Measurements from ENCODE around the gene ENOX2. TPM values are rescaled to one million over a fixed set of nuclear protein-coding genes. Genes with fewer than 3 reads are reported as not detected.

The ENOX2 gene
- total RNA-seq, 1 donor from 2014 or later: 15.6 TPM

GRCh38 chrX:130647468-130647867 lies 255.5 kb downstream of the ENOX2 start:
- no peaks in the 10 kb centered on the region for H3K4me1 Mint-ChIP-seq (ENCODE audit: low read depth)
- intact Hi-C loops (cut with micrococcal nuclease): no loop called here
- H3K4me3 Mint-ChIP-seq: no peak overlapping the region
- H3K27me3 Mint-ChIP-seq (ENCODE audit: insufficient read depth): no peaks in the 10 kb centered on the region
- H3K36me3 Mint-ChIP-seq (ENCODE audit: low read depth): no peaks in the 10 kb centered on the region
- no peak overlapping the region for H3K27ac Mint-ChIP-seq
- DNase-seq (ENCODE audit: low spot score): no peak
- no peaks in the 10 kb centered on the region for H3K9me3 Mint-ChIP-seq

- Mint-ChIP-seq H3K4me1 (ENCODE audit: low read depth) (peaks cover 1% of the 10 kb centered on the region), H3K27ac (no peak overlapping the region), H3K9me3 (no peaks in the 10 kb centered on the region), H3K36me3 (ENCODE audit: low read depth) (peaks cover 1% of the 10 kb centered on the region), H3K4me3 (no peak overlapping the region), H3K27me3 (ENCODE audit: insufficient read depth) (no peaks in the 10 kb centered on the region)
- DNase-seq (ENCODE audit: low spot score): no peak
- intact Hi-C loops (cut with micrococcal nuclease): no loop called here
Observed at GRCh38 chrX:130645955-130646583, 256.9 kb downstream of the ENOX2 start.

- Mint-ChIP-seq H3K4me1 (ENCODE audit: low read depth) (peaks cover 8% of the 10 kb centered on the region), H3K36me3 (ENCODE audit: low read depth) (peaks cover 2% of the 10 kb centered on the region), H3K27ac (no peak overlapping the region), H3K27me3 (ENCODE audit: insufficient read depth) (no peaks in the 10 kb centered on the region), H3K9me3 (no peaks in the 10 kb centered on the region), H3K4me3 (no peak overlapping the region)
- DNase-seq (ENCODE audit: low spot score): no peak
- intact Hi-C loops (cut with micrococcal nuclease): no loop called here
Observed at GRCh38 chrX:130637591-130637990, 265.4 kb downstream of the ENOX2 start.

GRCh38 chrX:130636277-130636676 lies 266.7 kb downstream of the ENOX2 start:
- intact Hi-C loops (cut with micrococcal nuclease): no loop called here
- Mint-ChIP-seq H3K27ac (no peak overlapping the region), H3K9me3 (no peaks in the 10 kb centered on the region), H3K4me1 (ENCODE audit: low read depth) (peaks cover 8% of the 10 kb centered on the region), H3K27me3 (ENCODE audit: insufficient read depth) (no peaks in the 10 kb centered on the region), H3K4me3 (no peak overlapping the region), H3K36me3 (ENCODE audit: low read depth) (peaks cover 2% of the 10 kb centered on the region)
- DNase-seq (ENCODE audit: low spot score): no peak

- intact Hi-C loops (cut with micrococcal nuclease): no loop called here
- no peak for DNase-seq (ENCODE audit: low spot score)
- H3K27ac Mint-ChIP-seq: no peak overlapping the region
- H3K27me3 Mint-ChIP-seq (ENCODE audit: insufficient read depth): no peaks in the 10 kb centered on the region
- no peaks in the 10 kb centered on the region for H3K4me1 Mint-ChIP-seq (ENCODE audit: low read depth)
- H3K9me3 Mint-ChIP-seq: no peaks in the 10 kb centered on the region
- H3K36me3 Mint-ChIP-seq (ENCODE audit: low read depth): no peaks in the 10 kb centered on the region
- H3K4me3 Mint-ChIP-seq: no peak overlapping the region
Observed at GRCh38 chrX:130631011-130631410, 272.0 kb downstream of the ENOX2 start.

- intact Hi-C loops (cut with micrococcal nuclease): no loop called here
- H3K4me3 Mint-ChIP-seq: no peak overlapping the region
- H3K4me1 Mint-ChIP-seq (ENCODE audit: low read depth): no peaks in the 10 kb centered on the region
- H3K9me3 Mint-ChIP-seq: no peaks in the 10 kb centered on the region
- DNase-seq (ENCODE audit: low spot score): no peak
- H3K36me3 Mint-ChIP-seq (ENCODE audit: low read depth): no peaks in the 10 kb centered on the region
- no peak overlapping the region for H3K27ac Mint-ChIP-seq
- no peaks in the 10 kb centered on the region for H3K27me3 Mint-ChIP-seq (ENCODE audit: insufficient read depth)
Observed at GRCh38 chrX:130628516-130628915, 274.5 kb downstream of the ENOX2 start.

GRCh38 chrX:130626521-130626920 lies 276.5 kb downstream of the ENOX2 start:
- no peak overlapping the region for H3K4me3 Mint-ChIP-seq
- no peaks in the 10 kb centered on the region for H3K4me1 Mint-ChIP-seq (ENCODE audit: low read depth)
- no peaks in the 10 kb centered on the region for H3K36me3 Mint-ChIP-seq (ENCODE audit: low read depth)
- no peak for DNase-seq (ENCODE audit: low spot score)
- intact Hi-C loops (cut with micrococcal nuclease): no loop called here
- no peak overlapping the region for H3K27ac Mint-ChIP-seq
- H3K9me3 Mint-ChIP-seq: no peaks in the 10 kb centered on the region
- H3K27me3 Mint-ChIP-seq (ENCODE audit: insufficient read depth): no peaks in the 10 kb centered on the region

- no peak for DNase-seq (ENCODE audit: low spot score)
- Mint-ChIP-seq H3K9me3 (no peaks in the 10 kb centered on the region), H3K27ac (no peak overlapping the region), H3K27me3 (ENCODE audit: insufficient read depth) (no peaks in the 10 kb centered on the region), H3K36me3 (ENCODE audit: low read depth) (no peaks in the 10 kb centered on the region), H3K4me1 (ENCODE audit: low read depth) (no peaks in the 10 kb centered on the region), H3K4me3 (no peak overlapping the region)
- intact Hi-C loops (cut with micrococcal nuclease): no loop called here
Observed at GRCh38 chrX:130625386-130625785, 277.6 kb downstream of the ENOX2 start.

GRCh38 chrX:130623518-130623917 lies 279.5 kb downstream of the ENOX2 start:
- Mint-ChIP-seq H3K27ac (no peak overlapping the region), H3K4me3 (no peak overlapping the region), H3K9me3 (no peaks in the 10 kb centered on the region), H3K4me1 (ENCODE audit: low read depth) (no peaks in the 10 kb centered on the region), H3K36me3 (ENCODE audit: low read depth) (no peaks in the 10 kb centered on the region), H3K27me3 (ENCODE audit: insufficient read depth) (no peaks in the 10 kb centered on the region)
- DNase-seq (ENCODE audit: low spot score): no peak
- intact Hi-C loops (cut with micrococcal nuclease): no loop called here

GRCh38 chrX:130615941-130616340 lies 287.1 kb downstream of the ENOX2 start:
- H3K4me1 Mint-ChIP-seq (ENCODE audit: low read depth): no peaks in the 10 kb centered on the region
- intact Hi-C loops (cut with micrococcal nuclease): no loop called here
- H3K27ac Mint-ChIP-seq: no peak overlapping the region

GRCh38 chrX:130607431-130607830 lies 295.6 kb downstream of the ENOX2 start:
- H3K4me3 Mint-ChIP-seq: no peak overlapping the region
- DNase-seq (ENCODE audit: low spot score): no peak
- intact Hi-C loops (cut with micrococcal nuclease): no loop called here
- H3K4me1 Mint-ChIP-seq (ENCODE audit: low read depth): no peaks in the 10 kb centered on the region
- H3K36me3 Mint-ChIP-seq (ENCODE audit: low read depth): no peaks in the 10 kb centered on the region
- peaks cover 1% of the 10 kb centered on the region for H3K27me3 Mint-ChIP-seq (ENCODE audit: insufficient read depth)
- no peak overlapping the region for H3K27ac Mint-ChIP-seq
- H3K9me3 Mint-ChIP-seq: no peaks in the 10 kb centered on the region

More at GRCh38 chrX:130615941-130616340, 287.1 kb downstream of the ENOX2 start:
- no peaks in the 10 kb centered on the region for H3K36me3 Mint-ChIP-seq (ENCODE audit: low read depth)
- H3K4me3 Mint-ChIP-seq: no peak overlapping the region
- no peaks in the 10 kb centered on the region for H3K9me3 Mint-ChIP-seq
- H3K27me3 Mint-ChIP-seq (ENCODE audit: insufficient read depth): peaks cover 2% of the 10 kb centered on the region
- no peak for DNase-seq (ENCODE audit: low spot score)

GRCh38 chrX:130606425-130606824 lies 296.6 kb downstream of the ENOX2 start:
- H3K4me1 Mint-ChIP-seq (ENCODE audit: low read depth): no peaks in the 10 kb centered on the region
- no peak overlapping the region for H3K4me3 Mint-ChIP-seq
- H3K9me3 Mint-ChIP-seq: no peaks in the 10 kb centered on the region
- no peaks in the 10 kb centered on the region for H3K36me3 Mint-ChIP-seq (ENCODE audit: low read depth)
- H3K27me3 Mint-ChIP-seq (ENCODE audit: insufficient read depth): peaks cover 1% of the 10 kb centered on the region
- H3K27ac Mint-ChIP-seq: no peak overlapping the region
- no peak for DNase-seq (ENCODE audit: low spot score)
- intact Hi-C loops (cut with micrococcal nuclease): no loop called here

GRCh38 chrX:130604882-130605281 lies 298.1 kb downstream of the ENOX2 start:
- no peak for DNase-seq (ENCODE audit: low spot score)
- Mint-ChIP-seq H3K4me3 (no peak overlapping the region), H3K9me3 (no peaks in the 10 kb centered on the region), H3K27ac (no peak overlapping the region), H3K27me3 (ENCODE audit: insufficient read depth) (no peaks in the 10 kb centered on the region), H3K36me3 (ENCODE audit: low read depth) (no peaks in the 10 kb centered on the region), H3K4me1 (ENCODE audit: low read depth) (no peaks in the 10 kb centered on the region)
- intact Hi-C loops (cut with micrococcal nuclease): no loop called here

- Mint-ChIP-seq H3K27ac (no peak overlapping the region), H3K4me3 (no peak overlapping the region), H3K9me3 (no peaks in the 10 kb centered on the region), H3K27me3 (ENCODE audit: insufficient read depth) (peaks cover 2% of the 10 kb centered on the region), H3K36me3 (ENCODE audit: low read depth) (no peaks in the 10 kb centered on the region), H3K4me1 (ENCODE audit: low read depth) (no peaks in the 10 kb centered on the region)
- intact Hi-C loops (cut with micrococcal nuclease): no loop called here
- no peak for DNase-seq (ENCODE audit: low spot score)
Observed at GRCh38 chrX:130594453-130594916, 308.5 kb downstream of the ENOX2 start.

All from activated T-helper 1 cell treated with anti-CD3 and anti-CD28 coated beads, Interleukin-12 subunit alpha, Interleukin-12 subunit beta, Interleukin-2, Interleukin-4 antibody, amounts not matched to agents 30 ng/mL and 10 ng/mL and 1 ng/mL, durations not matched to agents 14 hours and 24 hours and 36 hours (primary cell).